Cardiac septum (tissue), 1 donor: Measurements from ENCODE around the gene YIPF2. TPM values are rescaled to one million over a fixed set of nuclear protein-coding genes. Genes with fewer than 3 reads are reported as not detected.
"Not testable (repeated sequence)": the region's sequence is repeated elsewhere in the genome, so short reads cannot be mapped to it uniquely, and the experiment has no call there.

Experiments
- DNase-seq: peaks from one replicate; pipeline ENCODE4 v3.0.0-alpha.2; 2020; ENCODE audit warnings: low spot score
- intact Hi-C: fragments of 100-400 bp; cut with DNase I; formaldehyde crosslinking; loops from one replicate; pipeline ENCODE4 v1.14.0; 2022
- total RNA-seq: library from RNA; stranded (reverse); fragmentation: NEBNext Ultra II Directional; extraction: Animal tissue kit (Norgen Biotek cat#: 25700); gene quantifications from one replicate; pipeline ENCODE4 v1.2.1, GENCODE V29; 2021
- donor health status: DM: no; HTN: no; CAD: no.

Gene YIPF2
- total RNA-seq, 1 donor from 2014 or later: 20.8 TPM

GRCh38 chr19:10885201-10886169, 43.0 kb downstream of the YIPF2 start:
- no peak for DNase-seq

GRCh38 chr19:10884274-10884673, 44.2 kb downstream of the YIPF2 start:
- DNase-seq: no peak
- intact Hi-C loops: no loop called here

More at GRCh38 chr19:10885201-10886169, 43.0 kb downstream of the YIPF2 start:
- intact Hi-C loops: no loop called here

- peak; percentile 80 for DNase-seq
- intact Hi-C loops: no loop called here
These were observed 46.4 kb downstream of the YIPF2 start for GRCh38 chr19:10882108-10882457.

GRCh38 chr19:10881403-10882107, 46.9 kb downstream of the YIPF2 start:
- intact Hi-C loops: no loop called here
- no peak for DNase-seq

GRCh38 chr19:10878253-10878652, 50.2 kb downstream of the YIPF2 start:
- DNase-seq: no peak
- intact Hi-C loops: no loop called here

- DNase-seq, intact Hi-C loops: not testable (repeated sequence)
These were observed 50.8 kb downstream of the YIPF2 start for GRCh38 chr19:10877608-10878007.

- DNase-seq: no peak
- intact Hi-C loops: no loop called here
These were observed 51.8 kb downstream of the YIPF2 start for GRCh38 chr19:10876459-10877240.

GRCh38 chr19:10874024-10874423, 54.4 kb downstream of the YIPF2 start:
- no peak for DNase-seq
- intact Hi-C loops: no loop called here

- intact Hi-C loops: loop anchor here (2.0 kb wide), 1 partner anchor 56 kb away; the partner anchor contains the start of genes TIMM29 and YIPF2
- no peak for DNase-seq
These were observed 55.8 kb downstream of the YIPF2 start for GRCh38 chr19:10872546-10873107.

Other genes with a start within 250 kb of the YIPF2 start
- gene QTRT1, start 227.2 kb downstream of the YIPF2 start, total RNA-seq: 24.9 TPM
- gene DNM2, start 210.6 kb downstream of the YIPF2 start, total RNA-seq: 138 TPM
- 25.6 TPM for gene TMED1, start 92.4 kb downstream of the YIPF2 start, total RNA-seq
- 0.32 TPM for gene C19orf38, start 80.2 kb downstream of the YIPF2 start, total RNA-seq
- 28.1 TPM for gene CARM1, start 57.1 kb downstream of the YIPF2 start, total RNA-seq
- 14.1 TPM for gene TIMM29, start 172 bp upstream of the YIPF2 start, total RNA-seq
- gene SMARCA4, start 32.4 kb upstream of the YIPF2 start, total RNA-seq: 52.2 TPM
- gene LDLR, start 160.8 kb upstream of the YIPF2 start, total RNA-seq: 22.1 TPM
- 3.8 TPM for gene SPC24, start 227.1 kb upstream of the YIPF2 start, total RNA-seq